Kidney (tissue), 14 donors: ENCODE results near the gene KMT2D. TPM values are rescaled to one million over a fixed set of nuclear protein-coding genes. Genes with fewer than 3 reads are reported as not detected.

ENCODE experiments used
- DNase-seq, 5 donors: peaks; one replicate each; pipeline ENCODE4 v3.0.0-alpha.2; 2013 to 2020
- FAIRE-seq: peaks from 2 replicates; lab custom pipeline; 2012; peaks lifted over from hg19 to GRCh38; lab: Jason Lieb, UNC
- H3K27ac ChIP-seq, 2 donors: one replicate each; pipeline ENCODE4 v1.7.0; 2013; ENCODE audit warnings: low read depth in 2 of 2, low read length in 2 of 2, inconsistent platforms in 1 of 2
- H3K27me3 ChIP-seq: one replicate; pipeline ENCODE4 v1.7.1; 2013; ENCODE audit warnings: low read length, inconsistent platforms; ENCODE audit not compliant: control insufficient read depth, insufficient read depth
- H3K36me3 ChIP-seq, 3 donors: one replicate each; pipeline versions ENCODE4 v1.7.0 to v1.7.1; 2013; ENCODE audit warnings: low read length in 3 of 3, control low read depth in 1 of 3, inconsistent platforms in 1 of 3; ENCODE audit not compliant: insufficient read depth in 3 of 3, control insufficient read depth in 2 of 3
- H3K4me1 ChIP-seq, 3 donors: one replicate each; pipeline versions ENCODE4 v1.7.0 to v1.7.1; 2013; ENCODE audit warnings: low read length in 3 of 3, inconsistent platforms in 1 of 3, low read depth in 1 of 3; ENCODE audit not compliant: control insufficient read depth in 2 of 3, insufficient read depth in 2 of 3
- H3K4me3 ChIP-seq, 3 donors: one replicate each; pipeline versions ENCODE4 v1.7.0 to v1.8.1; 2013; ENCODE audit warnings: low read length in 3 of 3, control low read depth in 1 of 3, inconsistent platforms in 1 of 3
- H3K9ac ChIP-seq, 3 donors: one replicate each; pipeline versions ENCODE4 v1.7.0 to v1.7.1; 2013; ENCODE audit warnings: low read length in 3 of 3, control low read depth in 1 of 3, inconsistent platforms in 1 of 3
- H3K9me3 ChIP-seq, 3 donors: one replicate each; pipeline versions ENCODE4 v1.7.0 to v1.7.1; 2013; ENCODE audit warnings: low read length in 3 of 3, control low read depth in 1 of 3, inconsistent platforms in 1 of 3; ENCODE audit not compliant: control insufficient read depth in 2 of 3, insufficient read depth in 1 of 3
- CTCF ChIP-seq: IDR thresholded peaks from 3 replicates; pipeline ENCODE4 v1.5.1; 2012; ENCODE audit warnings: mild to moderate bottlenecking, moderate library complexity, borderline replicate concordance; ENCODE audit not compliant: insufficient read depth; ENCODE audit errors: extremely low read depth
- intact Hi-C: fragments of 100-400 bp; cut with DNase I; formaldehyde crosslinking; loops from one replicate; pipeline ENCODE4 v1.11.1; 2022
- polyA plus RNA-seq: library from polyadenylated mRNA; stranded (reverse); fragments of 350-450 nt; fragmentation: Illumina TruSeq; extraction: RNeasy Lipid Tissue Mini Kit (QIAGEN cat#74804); gene quantifications from one replicate; pipeline ENCODE4 v1.2.3, GENCODE V29; 2014; ENCODE audit warnings: low read depth, low replicate concordance; ENCODE audit not compliant: insufficient read depth
- total RNA-seq: library from RNA; stranded (reverse); fragmentation: NEBNext Ultra II Directional; extraction: Animal tissue kit (Norgen Biotek cat#: 25700); gene quantifications from one replicate; pipeline ENCODE4 v1.2.1, GENCODE V29; 2021
- donor health status: control.
- donor health status: control.
- donor health status: control.
- donor health status: control.
- donor health status: control.
- donor health status: DM: yes; HTN: yes; CAD: no.
- donor health status: Normal renal cell carcinoma (clear cell type).

Gene KMT2D
- total and polyA plus RNA-seq, 2 donors from 2014 or later = 5.0 to 89.9 TPM

DNA sequence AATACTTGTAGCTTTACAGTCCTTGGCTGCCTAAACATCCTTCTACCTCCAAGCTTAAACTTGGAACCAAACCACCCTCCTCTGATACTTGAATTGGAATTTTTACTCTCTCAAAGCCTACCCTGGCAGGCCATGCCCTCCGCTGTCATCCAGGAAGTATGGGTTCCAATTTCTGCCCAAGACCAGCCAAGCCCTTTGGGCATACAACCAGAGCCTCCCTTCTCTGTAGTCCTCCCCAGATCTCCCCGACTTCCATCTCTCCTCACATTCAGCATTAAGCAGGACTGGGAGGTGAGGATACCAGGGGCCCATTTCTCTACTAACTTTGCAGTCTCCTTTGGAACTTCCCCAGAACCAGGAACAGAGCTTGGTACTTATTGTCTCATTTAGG, 34.4 kb upstream of the KMT2D start:
- no peak for TF ChIP-seq CTCF
- Histone ChIP-seq H3K4me3 (no peak overlapping the region), H3K36me3 (peaks cover 2 to 18% (median 14%) of the 10 kb centered on the region in 3 donors), H3K9ac (no peak overlapping the region), H3K27me3 (peaks cover 30% of the 10 kb centered on the region), H3K27ac (no peak overlapping the region), H3K4me1 (peaks cover 0 to 25% (median 4%) of the 10 kb centered on the region in 3 donors), H3K9me3 (no peaks in the 10 kb centered on the region)
- DNase-seq (no peak), FAIRE-seq (no peak)
- intact Hi-C loops = no loop called here

DNA sequence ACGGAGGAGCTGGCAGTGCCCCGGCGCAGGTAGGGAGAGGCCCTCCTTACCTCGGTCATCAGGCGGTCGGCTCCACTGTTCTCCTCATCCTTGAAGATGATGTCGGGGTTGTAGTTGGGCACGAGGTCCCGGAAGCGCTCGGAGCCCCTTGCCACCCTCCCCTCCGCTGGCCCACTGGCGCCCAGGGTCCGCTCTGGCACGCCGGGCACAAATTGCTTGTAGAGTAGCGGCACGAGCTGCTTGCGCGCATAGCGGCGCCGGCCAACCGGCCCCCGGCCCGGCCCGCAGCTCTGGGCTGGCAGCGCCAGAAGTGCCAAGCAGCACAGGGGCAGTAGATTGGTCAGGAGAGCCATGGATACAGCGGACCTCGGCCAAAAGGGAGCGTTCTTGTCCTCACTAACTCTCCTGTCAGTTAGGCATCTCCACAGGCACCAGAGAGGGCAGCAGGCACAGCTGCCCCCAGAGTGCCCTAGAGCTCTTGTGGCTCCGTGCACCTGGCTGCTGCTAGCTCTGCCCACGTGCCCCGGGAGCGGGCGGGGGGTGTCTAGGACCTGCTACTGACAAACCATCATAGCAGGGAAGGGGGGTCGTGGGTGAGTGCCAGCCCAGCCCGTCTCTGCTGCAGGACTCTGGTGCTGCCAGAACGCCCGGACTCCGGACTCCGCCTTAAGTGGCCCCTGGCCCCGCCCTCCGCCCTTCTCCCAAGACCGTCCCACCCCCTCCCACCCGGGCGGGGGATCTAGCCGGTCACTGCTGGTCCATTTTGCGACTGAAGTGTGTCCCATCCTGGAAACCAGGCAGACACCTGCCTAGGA, 33.8 kb upstream of the KMT2D start, which contains the start of gene DHH:
DHH (minus strand) TSS at position 642 of the 815 bp plus-strand sequence; CDS start at position 353, 289 bp downstream.
- Histone ChIP-seq H3K4me3 (no peak within 1 kb of the TSS), H3K27me3 (peaks cover 35% of the 10 kb centered on the region), H3K9me3 (no peaks in the 10 kb centered on the region), H3K36me3 (peaks cover 0 to 13% (median 11%) of the 10 kb centered on the region in 3 donors), H3K4me1 (peaks cover 0 to 29% (median 4%) of the 10 kb centered on the region in 3 donors), H3K27ac (no peak within 1 kb of the TSS), H3K9ac (no peak within 1 kb of the TSS)
- no peak for TF ChIP-seq CTCF
- peak; percentile 43 to 82 (median 59) for DNase-seq
- intact Hi-C loops = no loop called here
- FAIRE-seq = no peak

DNA sequence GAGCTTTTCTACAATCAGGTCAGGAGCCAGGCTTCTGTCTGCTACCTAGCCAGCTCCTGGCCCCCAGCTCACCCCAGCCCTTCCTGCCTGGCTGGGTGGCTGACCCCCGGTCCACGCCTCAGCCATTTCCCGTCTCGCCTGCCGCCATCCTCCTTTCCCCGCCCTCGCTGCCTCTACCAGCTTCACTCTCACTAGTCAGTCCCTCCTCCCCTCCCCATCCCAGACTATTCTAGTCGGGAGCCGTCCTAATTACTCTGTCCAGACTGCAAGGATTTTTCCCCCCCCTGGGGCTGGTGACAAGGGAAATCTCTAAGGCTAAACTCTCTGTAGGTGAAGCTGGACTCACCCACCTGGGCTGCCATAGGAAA, 33.2 kb upstream of the KMT2D start:
- H3K36me3 ChIP-seq = peaks cover 0 to 13% (median 11%) of the 10 kb centered on the region in 3 donors
- peak in 3 of 5 donors; percentile 25 to 51 (median 47) for DNase-seq
- H3K4me3 ChIP-seq = no peak overlapping the region
- no peak for TF ChIP-seq CTCF
- H3K27me3 ChIP-seq = peaks cover 41% of the 10 kb centered on the region
- peaks cover 0 to 29% (median 4%) of the 10 kb centered on the region in 3 donors for H3K4me1 ChIP-seq
- no peaks in the 10 kb centered on the region for H3K9me3 ChIP-seq
- no peak overlapping the region for H3K9ac ChIP-seq
- intact Hi-C loops = no loop called here
- H3K27ac ChIP-seq = no peak overlapping the region
- no peak for FAIRE-seq
